Measurements from ENCODE around the gene ARHGAP20. TPM values are rescaled to one million over a fixed set of nuclear protein-coding genes. Genes with fewer than 3 reads are reported as not detected.

The ARHGAP20 gene
- total RNA-seq, 2 experiments from 2014 or later = 0.43 to 0.46 TPM

- no peaks in the 10 kb centered on the region for H3K4me1 Mint-ChIP-seq
- intact Hi-C loops (cut with DNase I, micrococcal nuclease) = no loop called here
- CTCF ChIA-PET = interaction anchor here (1.0 kb wide), 1 partner anchor 491 kb away, joined by 3 read pairs; no protein-coding TSS in a partner anchor
- POLR2A ChIA-PET = no interaction called here
- H3K27me3 Mint-ChIP-seq = peaks cover 12% of the 10 kb centered on the region
- no peaks in the 10 kb centered on the region for H3K36me3 Mint-ChIP-seq (ENCODE audit: low read depth)
- no peak overlapping the region for H3K27ac Mint-ChIP-seq
- ATAC-seq = no peak
- H3K9me3 Mint-ChIP-seq (ENCODE audit: low read depth) = peaks cover 2% of the 10 kb centered on the region
- DNase-seq = no peak
- H3K4me3 Mint-ChIP-seq = no peak overlapping the region
Measured at GRCh38 chr11:110738641-110739040, 26.4 kb upstream of the ARHGAP20 start.

GRCh38 chr11:110737593-110737992 lies 25.4 kb upstream of the ARHGAP20 start:
- intact Hi-C loops (cut with DNase I, micrococcal nuclease) = no loop called here
- DNase-seq (no peak), ATAC-seq (no peak)
- no peaks in the 10 kb centered on the region for H3K4me1 Mint-ChIP-seq
- no peak overlapping the region for H3K4me3 Mint-ChIP-seq
- ChIA-PET POLR2A (no interaction called here), CTCF (no interaction called here)
- no peak overlapping the region for H3K27ac Mint-ChIP-seq
- peaks cover 2% of the 10 kb centered on the region for H3K9me3 Mint-ChIP-seq (ENCODE audit: low read depth)
- H3K36me3 Mint-ChIP-seq (ENCODE audit: low read depth) = no peaks in the 10 kb centered on the region
- peaks cover 12% of the 10 kb centered on the region for H3K27me3 Mint-ChIP-seq

- Mint-ChIP-seq H3K36me3 (ENCODE audit: low read depth) (no peaks in the 10 kb centered on the region), H3K27ac (no peak overlapping the region), H3K9me3 (ENCODE audit: low read depth) (no peaks in the 10 kb centered on the region), H3K4me1 (no peaks in the 10 kb centered on the region), H3K4me3 (no peak overlapping the region), H3K27me3 (peaks cover 12% of the 10 kb centered on the region)
- CTCF ChIA-PET = no interaction called here
- POLR2A ChIA-PET = no interaction called here
- ATAC-seq = no peak
- intact Hi-C loops (cut with DNase I, micrococcal nuclease) = no loop called here
- DNase-seq = no peak
Measured at GRCh38 chr11:110736171-110736553, 23.9 kb upstream of the ARHGAP20 start.

GRCh38 chr11:110735455-110736170 lies 23.4 kb upstream of the ARHGAP20 start:
- POLR2A ChIA-PET = no interaction called here
- intact Hi-C loops (cut with DNase I, micrococcal nuclease) = no loop called here
- no peak for ATAC-seq

GRCh38 chr11:110734790-110735189 lies 22.6 kb upstream of the ARHGAP20 start:
- no peaks in the 10 kb centered on the region for H3K9me3 Mint-ChIP-seq (ENCODE audit: low read depth)
- no peaks in the 10 kb centered on the region for H3K36me3 Mint-ChIP-seq (ENCODE audit: low read depth)
- H3K4me3 Mint-ChIP-seq = no peak overlapping the region
- CTCF ChIA-PET = no interaction called here
- intact Hi-C loops (cut with DNase I, micrococcal nuclease) = no loop called here
- DNase-seq = no peak
- no peaks in the 10 kb centered on the region for H3K4me1 Mint-ChIP-seq
- POLR2A ChIA-PET = no interaction called here
- no peak overlapping the region for H3K27ac Mint-ChIP-seq
- no peak for ATAC-seq
- peaks cover 16% of the 10 kb centered on the region for H3K27me3 Mint-ChIP-seq

More at GRCh38 chr11:110735455-110736170, 23.4 kb upstream of the ARHGAP20 start:
- H3K27ac Mint-ChIP-seq = no peak overlapping the region
- H3K4me3 Mint-ChIP-seq = no peak overlapping the region
- peaks cover 16% of the 10 kb centered on the region for H3K27me3 Mint-ChIP-seq
- H3K4me1 Mint-ChIP-seq = no peaks in the 10 kb centered on the region
- H3K9me3 Mint-ChIP-seq (ENCODE audit: low read depth) = no peaks in the 10 kb centered on the region
- H3K36me3 Mint-ChIP-seq (ENCODE audit: low read depth) = no peaks in the 10 kb centered on the region
- no peak for DNase-seq
- CTCF ChIA-PET = no interaction called here

GRCh38 chr11:110730773-110731172 lies 18.5 kb upstream of the ARHGAP20 start:
- Mint-ChIP-seq H3K36me3 (ENCODE audit: low read depth) (no peaks in the 10 kb centered on the region), H3K27ac (no peak overlapping the region), H3K4me1 (no peaks in the 10 kb centered on the region), H3K4me3 (no peak overlapping the region), H3K27me3 (peaks cover 23% of the 10 kb centered on the region), H3K9me3 (ENCODE audit: low read depth) (peaks cover 2% of the 10 kb centered on the region)
- CTCF ChIA-PET = no interaction called here
- intact Hi-C loops (cut with DNase I, micrococcal nuclease) = no loop called here
- ATAC-seq = no peak
- DNase-seq = no peak
- POLR2A ChIA-PET = no interaction called here

GRCh38 chr11:110728883-110729282 lies 16.6 kb upstream of the ARHGAP20 start:
- ATAC-seq (no peak), DNase-seq (no peak)
- intact Hi-C loops (cut with DNase I, micrococcal nuclease) = no loop called here
- Mint-ChIP-seq H3K27ac (no peak overlapping the region), H3K4me1 (no peaks in the 10 kb centered on the region), H3K9me3 (ENCODE audit: low read depth) (peaks cover 2% of the 10 kb centered on the region), H3K36me3 (ENCODE audit: low read depth) (no peaks in the 10 kb centered on the region), H3K27me3 (peaks cover 18% of the 10 kb centered on the region), H3K4me3 (no peak overlapping the region)
- POLR2A ChIA-PET = no interaction called here
- CTCF ChIA-PET = no interaction called here

GRCh38 chr11:110728476-110728875 lies 16.2 kb upstream of the ARHGAP20 start:
- H3K4me1 Mint-ChIP-seq = no peaks in the 10 kb centered on the region
- peaks cover 21% of the 10 kb centered on the region for H3K27me3 Mint-ChIP-seq
- H3K4me3 Mint-ChIP-seq = no peak overlapping the region
- DNase-seq = no peak
- ATAC-seq = no peak
- intact Hi-C loops (cut with DNase I, micrococcal nuclease) = no loop called here
- H3K36me3 Mint-ChIP-seq (ENCODE audit: low read depth) = no peaks in the 10 kb centered on the region
- ChIA-PET POLR2A (no interaction called here), CTCF (no interaction called here)
- H3K27ac Mint-ChIP-seq = no peak overlapping the region
- H3K9me3 Mint-ChIP-seq (ENCODE audit: low read depth) = peaks cover 2% of the 10 kb centered on the region

- H3K27ac Mint-ChIP-seq = no peak overlapping the region
- H3K27me3 Mint-ChIP-seq = peaks cover 24% of the 10 kb centered on the region
- intact Hi-C loops (cut with DNase I, micrococcal nuclease) = no loop called here
- ChIA-PET POLR2A (no interaction called here), CTCF (no interaction called here)
- no peaks in the 10 kb centered on the region for H3K4me1 Mint-ChIP-seq
- DNase-seq (no peak), ATAC-seq (no peak)
- H3K36me3 Mint-ChIP-seq (ENCODE audit: low read depth) = no peaks in the 10 kb centered on the region
- no peak overlapping the region for H3K4me3 Mint-ChIP-seq
- peaks cover 2% of the 10 kb centered on the region for H3K9me3 Mint-ChIP-seq (ENCODE audit: low read depth)
Measured at GRCh38 chr11:110724358-110724757, 12.1 kb upstream of the ARHGAP20 start.

GRCh38 chr11:110720431-110721275 lies 8.4 kb upstream of the ARHGAP20 start:
- H3K27ac Mint-ChIP-seq = no peak overlapping the region
- H3K27me3 Mint-ChIP-seq = peaks cover 13% of the 10 kb centered on the region
- ATAC-seq (no peak), DNase-seq (no peak)
- no peaks in the 10 kb centered on the region for H3K36me3 Mint-ChIP-seq (ENCODE audit: low read depth)
- H3K4me1 Mint-ChIP-seq = no peaks in the 10 kb centered on the region
- intact Hi-C loops (cut with DNase I, micrococcal nuclease) = no loop called here
- CTCF ChIA-PET = no interaction called here
- POLR2A ChIA-PET = no interaction called here
- H3K4me3 Mint-ChIP-seq = no peak overlapping the region
- no peaks in the 10 kb centered on the region for H3K9me3 Mint-ChIP-seq (ENCODE audit: low read depth)

- intact Hi-C loops (cut with DNase I, micrococcal nuclease) = loop anchor here in 1 of 2 experiments (10.0 kb wide), 1 partner anchor 512 kb away; no protein-coding TSS in a partner anchor
- H3K27me3 Mint-ChIP-seq = peaks cover 33% of the 10 kb centered on the region
- peaks cover 6% of the 10 kb centered on the region for H3K4me1 Mint-ChIP-seq
- ATAC-seq = no peak
- ChIA-PET CTCF (interaction anchor here (0.6 kb wide), 1 partner anchor 7 kb away, joined by 3 read pairs; no protein-coding TSS in a partner anchor), POLR2A (no interaction called here)
- H3K9me3 Mint-ChIP-seq (ENCODE audit: low read depth) = no peaks in the 10 kb centered on the region
- no peak overlapping the region for H3K27ac Mint-ChIP-seq
- H3K4me3 Mint-ChIP-seq = no peak overlapping the region
- no peaks in the 10 kb centered on the region for H3K36me3 Mint-ChIP-seq (ENCODE audit: low read depth)
- no peak for DNase-seq
Measured at GRCh38 chr11:110716361-110716760, 4.1 kb upstream of the ARHGAP20 start.

GRCh38 chr11:110715541-110715940 lies 3.3 kb upstream of the ARHGAP20 start:
- no peaks in the 10 kb centered on the region for H3K36me3 Mint-ChIP-seq (ENCODE audit: low read depth)
- peaks cover 33% of the 10 kb centered on the region for H3K27me3 Mint-ChIP-seq
- CTCF ChIA-PET = no interaction called here
- intact Hi-C loops (cut with DNase I, micrococcal nuclease) = loop anchor here in 1 of 2 experiments (10.0 kb wide), 1 partner anchor 511 kb away; no protein-coding TSS in a partner anchor
- ATAC-seq (no peak), DNase-seq (no peak)
- peaks cover 9% of the 10 kb centered on the region for H3K4me1 Mint-ChIP-seq
- POLR2A ChIA-PET = no interaction called here
- H3K27ac Mint-ChIP-seq = no peak overlapping the region
- no peak overlapping the region for H3K4me3 Mint-ChIP-seq
- H3K9me3 Mint-ChIP-seq (ENCODE audit: low read depth) = no peaks in the 10 kb centered on the region

Measured in activated CD4-positive, alpha-beta T cell treated with anti-CD3 and anti-CD28 coated beads for 36 hours (primary cell).